Measurements from ENCODE around the gene SLC12A7.

SLC12A7 gene

DNA sequence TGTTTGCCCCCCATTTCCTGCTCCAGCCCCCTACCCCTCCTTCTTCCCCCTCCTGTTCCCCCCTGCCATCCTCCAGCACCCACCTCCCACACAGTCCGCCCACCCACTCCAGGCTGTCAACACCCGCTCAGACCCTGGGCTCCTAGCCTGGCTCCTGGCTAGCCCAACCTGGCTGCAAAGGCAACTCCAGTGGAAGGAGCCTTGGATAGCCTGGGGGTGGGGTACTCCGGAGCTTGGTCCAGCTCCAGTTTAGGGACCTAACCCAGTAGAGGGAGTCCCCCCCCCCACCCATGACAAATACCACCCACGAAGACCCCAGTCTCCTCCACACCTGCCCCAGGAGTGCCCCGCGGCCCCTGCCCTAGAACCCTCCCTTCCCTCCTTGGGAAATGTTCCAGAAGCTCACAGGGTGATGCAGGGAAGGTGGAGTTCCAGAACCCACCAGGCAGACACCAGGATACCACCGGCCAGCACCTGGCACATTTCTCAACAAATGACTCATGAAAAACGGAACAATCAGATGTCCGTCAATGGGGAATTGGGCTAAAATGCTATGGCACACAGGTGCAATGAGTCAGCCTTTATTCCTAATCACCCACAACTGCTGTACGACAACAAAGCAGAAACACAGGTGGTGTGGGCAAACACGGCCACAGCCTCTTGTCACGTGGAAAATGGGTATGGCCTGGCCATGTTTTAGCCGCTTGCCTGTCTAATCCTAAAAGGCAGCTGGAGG lies 901 bp upstream of the SLC12A7 start:
- FAIRE-seq, result no peak
- no peak for DNase-seq (ENCODE audit: insufficient read length)
- no peak for TF ChIP-seq POLR2A (IDR thresholded peaks at IDR 0.05; ENCODE audit: low read depth, low read length)
- TF ChIP-seq TAF1 (IDR thresholded peaks at IDR 0.05; ENCODE audit: borderline replicate concordance, low read depth, low read length), result no peak
- no peak for TF ChIP-seq POLR2AphosphoS5 (IDR thresholded peaks at IDR 0.05; ENCODE audit: low read depth, low read length)

DNA sequence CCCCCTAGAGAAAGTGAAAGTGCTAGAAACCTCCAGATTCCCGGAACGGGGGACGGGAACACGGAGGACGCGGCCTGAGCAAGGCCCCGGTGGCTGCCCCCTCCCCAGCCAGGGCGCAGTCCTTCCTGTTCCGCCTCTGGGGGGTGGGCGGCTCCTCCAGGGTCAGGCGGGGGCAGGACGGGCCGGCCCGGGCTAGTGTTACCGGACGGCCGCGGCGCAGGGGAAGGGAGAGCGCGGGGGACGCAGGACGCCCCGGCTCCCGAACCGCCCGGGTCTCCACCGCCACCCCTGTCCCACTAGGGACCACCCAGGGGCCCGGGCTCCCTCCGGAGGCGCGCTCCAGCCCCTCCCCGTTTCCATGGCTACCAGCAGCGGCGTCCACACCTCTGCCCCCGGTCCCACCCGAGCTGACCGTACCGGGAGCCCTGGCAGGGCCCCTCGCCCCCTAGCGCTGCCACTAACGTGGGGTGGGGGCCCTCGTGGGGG lies 579 bp downstream of the SLC12A7 start:
- no peak for TF ChIP-seq POLR2A (IDR thresholded peaks at IDR 0.05; ENCODE audit: low read depth, low read length)
- TF ChIP-seq POLR2AphosphoS5 (IDR thresholded peaks at IDR 0.05; ENCODE audit: low read depth, low read length), result no peak
- no peak for TF ChIP-seq TAF1 (IDR thresholded peaks at IDR 0.05; ENCODE audit: borderline replicate concordance, low read depth, low read length)
- DNase-seq (ENCODE audit: insufficient read length) (peak; percentile 64), FAIRE-seq (no peak)

DNA sequence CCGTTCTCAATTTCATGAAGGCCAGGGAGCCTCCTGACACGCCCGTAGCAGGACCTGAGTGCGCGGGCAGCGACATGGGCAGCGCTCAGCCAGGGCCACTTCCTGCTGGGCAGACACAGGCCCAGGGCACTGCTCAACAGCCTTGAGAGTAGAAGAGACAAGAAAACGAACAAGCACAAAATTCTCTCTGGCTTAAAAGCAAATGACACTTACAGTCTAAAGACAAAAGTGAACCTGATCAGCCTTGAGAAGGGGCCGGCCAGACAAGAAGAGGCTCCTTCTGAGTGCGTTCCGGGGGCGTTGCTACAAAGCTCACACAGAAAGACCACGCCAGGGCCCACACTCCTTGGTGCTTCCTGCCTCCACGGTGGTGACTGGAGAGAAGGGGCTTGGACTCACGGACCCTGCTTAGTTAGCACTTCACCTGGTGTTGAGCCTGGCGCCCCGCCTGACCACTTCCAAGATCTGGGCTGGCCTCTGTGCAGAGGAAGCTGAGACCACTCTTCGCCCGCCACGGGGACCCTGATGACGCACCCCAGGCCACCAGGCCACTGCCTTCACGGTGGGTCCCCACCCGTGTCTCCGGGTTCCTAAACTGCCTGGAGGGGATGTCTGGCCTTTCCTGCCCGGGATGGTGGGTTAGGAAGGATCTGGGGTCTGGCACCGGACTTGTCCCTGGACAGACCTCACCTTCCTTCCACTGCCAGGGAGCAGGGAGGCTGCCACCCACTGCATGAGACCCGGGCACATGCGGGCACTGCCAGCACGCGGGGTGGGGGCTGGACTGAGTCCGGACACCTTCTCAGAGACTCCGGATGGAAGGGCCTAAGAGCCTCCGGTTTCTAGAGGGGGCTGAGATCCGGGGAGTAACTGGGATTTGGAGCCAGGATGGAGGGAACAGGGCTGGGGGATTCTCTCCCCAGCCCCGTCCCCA lies 1.3 kb downstream of the SLC12A7 start:
- no peak for TF ChIP-seq TAF1 (IDR thresholded peaks at IDR 0.05; ENCODE audit: borderline replicate concordance, low read depth, low read length)
- TF ChIP-seq POLR2A (IDR thresholded peaks at IDR 0.05; ENCODE audit: low read depth, low read length), result no peak
- TF ChIP-seq POLR2AphosphoS5 (IDR thresholded peaks at IDR 0.05; ENCODE audit: low read depth, low read length), result no peak
- DNase-seq (ENCODE audit: insufficient read length) (no peak), FAIRE-seq (no peak)

DNA sequence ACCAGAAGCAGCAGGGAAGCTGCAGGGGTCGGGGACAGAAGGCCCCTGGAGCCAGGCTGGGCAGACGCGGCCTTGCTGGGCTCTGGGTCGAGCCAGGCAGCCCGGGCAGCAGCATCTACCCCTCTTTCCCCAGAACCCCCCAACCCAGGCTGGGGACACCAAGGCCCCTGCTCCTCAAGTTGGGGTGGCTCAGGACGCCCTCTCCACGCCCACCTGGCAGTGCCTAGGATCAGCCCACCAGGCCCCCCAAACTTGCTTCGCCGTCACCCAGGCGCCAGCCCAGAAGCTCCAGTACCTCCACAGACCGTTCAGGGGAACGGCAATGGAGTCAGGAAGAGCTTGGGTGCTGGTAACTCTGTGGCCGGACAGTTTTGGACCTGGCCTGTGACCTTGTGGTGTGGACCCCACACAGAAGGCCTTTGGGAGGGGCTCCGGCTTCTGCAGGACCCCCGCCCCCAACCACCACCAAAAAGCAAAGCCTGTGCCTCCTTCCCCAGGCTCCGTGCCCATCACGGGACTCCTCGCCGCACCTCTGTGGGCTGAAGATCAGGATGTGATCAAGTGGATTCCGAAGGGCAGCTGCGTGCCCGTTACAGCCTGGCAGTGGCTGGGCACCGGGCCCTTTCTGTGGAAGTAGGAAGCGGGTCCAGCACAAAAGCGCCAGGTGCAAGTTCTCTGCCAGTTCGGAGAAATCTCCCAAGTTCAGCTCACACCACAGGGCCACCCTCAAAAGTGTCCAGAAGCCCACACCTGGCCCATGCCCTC lies 2.1 kb downstream of the SLC12A7 start:
- no peak for FAIRE-seq
- TF ChIP-seq POLR2A (IDR thresholded peaks at IDR 0.05; ENCODE audit: low read depth, low read length) (no peak), TAF1 (IDR thresholded peaks at IDR 0.05; ENCODE audit: borderline replicate concordance, low read depth, low read length) (no peak), POLR2AphosphoS5 (IDR thresholded peaks at IDR 0.05; ENCODE audit: low read depth, low read length) (no peak)
- DNase-seq (ENCODE audit: insufficient read length), result no peak

DNA sequence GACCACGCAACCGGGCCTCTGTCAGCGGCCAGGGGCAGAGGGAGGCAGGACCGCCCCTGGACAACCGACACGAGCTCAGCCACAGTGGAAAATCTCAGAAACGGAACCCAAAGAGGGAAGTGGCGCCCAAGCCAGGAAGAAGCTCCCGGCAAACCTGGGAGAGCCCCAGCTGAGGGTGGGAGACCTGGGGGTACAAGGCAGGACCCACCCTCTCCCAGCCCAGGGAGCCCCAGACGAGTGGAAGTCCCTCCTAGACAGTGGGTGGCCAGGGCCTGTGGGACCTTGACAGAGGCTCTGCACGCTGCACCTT lies 3.0 kb downstream of the SLC12A7 start:
- no peak for DNase-seq (ENCODE audit: insufficient read length)
- TF ChIP-seq POLR2A (IDR thresholded peaks at IDR 0.05; ENCODE audit: low read depth, low read length), result no peak
- TF ChIP-seq POLR2AphosphoS5 (IDR thresholded peaks at IDR 0.05; ENCODE audit: low read depth, low read length), result no peak
- TF ChIP-seq TAF1 (IDR thresholded peaks at IDR 0.05; ENCODE audit: borderline replicate concordance, low read depth, low read length), result no peak
- FAIRE-seq, result no peak

DNA sequence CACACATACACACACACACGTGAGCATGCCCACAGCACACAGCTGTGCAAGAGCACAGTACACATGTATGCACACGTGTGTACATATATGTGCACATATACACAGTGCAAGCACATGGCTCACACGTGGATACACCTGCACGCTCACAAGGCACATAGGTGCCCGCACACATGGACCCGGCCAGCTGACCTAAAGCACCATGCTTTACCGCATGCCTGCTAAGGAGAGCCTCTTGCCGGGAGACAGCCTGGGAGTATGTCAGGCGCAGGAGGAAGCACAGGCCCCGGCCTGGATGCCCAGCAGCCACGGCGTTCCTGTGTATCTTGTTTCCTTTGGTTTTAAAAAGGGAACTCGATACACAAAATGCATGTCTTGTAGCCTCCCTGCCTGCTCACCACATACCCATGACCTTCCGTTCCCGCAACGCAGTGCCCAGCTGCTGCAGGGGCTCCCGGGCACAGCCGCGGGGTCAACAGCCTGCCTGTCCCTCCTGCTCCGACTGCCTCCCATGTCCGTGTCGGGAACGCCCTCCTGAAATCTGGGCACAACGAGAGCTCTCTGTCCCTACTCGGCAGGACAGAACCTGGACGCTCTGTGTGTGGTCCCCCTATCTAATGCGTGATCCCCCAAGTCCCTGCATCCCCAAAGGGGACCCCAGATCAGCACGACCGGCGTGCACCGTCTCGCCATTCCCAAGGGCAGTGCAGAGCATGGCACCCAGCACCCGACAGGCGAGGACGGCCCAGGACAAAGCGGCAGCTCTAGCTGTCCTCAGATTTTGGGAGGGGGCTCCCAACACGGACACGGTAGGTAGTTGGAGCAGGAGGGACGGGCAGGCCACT lies 3.6 kb downstream of the SLC12A7 start:
- DNase-seq (ENCODE audit: insufficient read length) (no peak), FAIRE-seq (no peak)
- TF ChIP-seq POLR2AphosphoS5 (IDR thresholded peaks at IDR 0.05; ENCODE audit: low read depth, low read length) (no peak), TAF1 (IDR thresholded peaks at IDR 0.05; ENCODE audit: borderline replicate concordance, low read depth, low read length) (no peak), POLR2A (IDR thresholded peaks at IDR 0.05; ENCODE audit: low read depth, low read length) (no peak)

DNA sequence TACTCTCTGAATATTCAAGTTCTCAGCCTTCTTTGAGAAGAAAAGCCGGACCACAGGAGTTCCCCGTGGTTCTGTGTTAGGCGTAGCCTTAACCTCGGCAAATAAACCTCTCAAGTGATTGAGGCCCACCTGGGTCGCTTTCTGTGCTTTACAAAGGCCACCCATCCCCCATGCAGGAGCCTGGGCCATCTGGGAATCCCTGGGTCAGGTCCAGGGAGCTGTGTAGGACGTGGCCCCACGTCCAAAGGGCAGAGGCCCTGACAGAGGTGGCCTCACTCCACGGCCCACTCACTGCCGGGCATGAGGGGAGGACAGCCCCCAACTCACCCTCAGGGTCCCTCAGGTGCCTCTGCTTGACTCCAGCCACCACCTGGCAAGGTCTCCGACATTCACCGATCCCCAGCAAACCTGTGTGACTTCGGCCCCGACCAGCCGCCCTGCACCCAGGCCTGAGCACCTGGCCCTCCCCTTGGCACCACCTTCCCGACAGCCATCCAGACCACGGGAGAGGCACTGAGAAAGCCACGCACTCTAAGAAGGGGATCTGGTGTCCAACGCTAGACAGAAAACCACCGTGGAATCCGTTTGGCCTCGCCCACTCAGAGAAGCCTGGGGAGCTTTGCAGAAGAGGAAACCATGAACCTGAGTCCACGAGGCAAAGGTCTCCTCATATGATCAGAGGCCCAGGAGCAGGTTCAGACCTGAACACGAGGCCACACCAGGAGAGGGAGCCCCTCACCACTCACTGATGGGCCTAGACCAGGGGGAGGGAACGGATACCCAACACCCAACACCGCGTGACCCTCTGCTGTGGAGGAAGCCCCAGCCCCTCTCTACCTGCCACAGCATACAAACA lies 4.5 kb downstream of the SLC12A7 start:
- TF ChIP-seq POLR2AphosphoS5 (IDR thresholded peaks at IDR 0.05; ENCODE audit: low read depth, low read length) (no peak), POLR2A (IDR thresholded peaks at IDR 0.05; ENCODE audit: low read depth, low read length) (no peak), TAF1 (IDR thresholded peaks at IDR 0.05; ENCODE audit: borderline replicate concordance, low read depth, low read length) (no peak)
- FAIRE-seq, result no peak
- no peak for DNase-seq (ENCODE audit: insufficient read length)

DNA sequence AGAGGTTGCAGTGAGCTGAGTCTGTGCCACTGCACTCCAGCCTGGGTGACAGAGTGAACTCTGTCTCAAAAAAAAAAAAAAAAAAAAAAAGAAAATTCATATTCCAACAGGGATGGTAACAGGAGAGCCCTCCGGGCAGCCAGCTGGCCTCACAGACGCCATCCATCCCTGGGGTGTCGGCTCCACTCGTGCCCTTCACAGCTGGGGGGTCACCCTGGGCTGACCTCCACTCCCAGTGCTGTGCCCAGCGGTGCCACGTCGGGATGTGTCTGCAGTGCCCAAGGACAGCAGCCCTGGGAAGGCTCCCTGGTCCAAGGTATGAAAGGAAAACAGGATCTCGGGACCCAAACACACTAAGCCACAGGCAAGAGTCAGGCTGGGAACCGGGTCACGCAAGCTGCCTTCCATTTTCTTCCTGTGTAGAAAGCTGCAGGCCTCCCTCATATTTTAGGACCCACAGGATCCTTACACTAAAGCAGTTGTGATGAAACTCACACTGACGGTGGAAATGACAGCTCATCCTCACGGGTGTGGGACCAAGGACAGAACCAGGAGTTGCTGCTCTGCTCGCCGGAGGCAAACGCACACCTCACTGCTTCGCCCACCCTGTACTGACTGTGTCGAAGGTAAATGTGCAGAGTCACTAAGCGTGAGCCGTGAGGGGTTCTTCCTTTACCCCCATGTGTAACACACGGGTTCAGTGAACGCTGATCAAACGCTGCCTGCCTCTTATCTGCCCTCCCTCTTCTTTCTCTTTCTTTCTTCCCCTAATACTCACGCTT lies 5.3 kb downstream of the SLC12A7 start:
- no peak for DNase-seq (ENCODE audit: insufficient read length)
- FAIRE-seq, result no peak

More for the DNA sequence above, 5.3 kb downstream of the SLC12A7 start:
- TF ChIP-seq POLR2A (IDR thresholded peaks at IDR 0.05; ENCODE audit: low read depth, low read length), result no peak
- TF ChIP-seq TAF1 (IDR thresholded peaks at IDR 0.05; ENCODE audit: borderline replicate concordance, low read depth, low read length), result no peak
- TF ChIP-seq POLR2AphosphoS5 (IDR thresholded peaks at IDR 0.05; ENCODE audit: low read depth, low read length), result no peak
